ENCODE data around the gene ADAM12. TPM values are rescaled to one million over a fixed set of nuclear protein-coding genes. Genes with fewer than 3 reads are reported as not detected.

The ADAM12 gene
- total RNA-seq, 1 experiment from 2014 or later: 0.24 TPM

DNA sequence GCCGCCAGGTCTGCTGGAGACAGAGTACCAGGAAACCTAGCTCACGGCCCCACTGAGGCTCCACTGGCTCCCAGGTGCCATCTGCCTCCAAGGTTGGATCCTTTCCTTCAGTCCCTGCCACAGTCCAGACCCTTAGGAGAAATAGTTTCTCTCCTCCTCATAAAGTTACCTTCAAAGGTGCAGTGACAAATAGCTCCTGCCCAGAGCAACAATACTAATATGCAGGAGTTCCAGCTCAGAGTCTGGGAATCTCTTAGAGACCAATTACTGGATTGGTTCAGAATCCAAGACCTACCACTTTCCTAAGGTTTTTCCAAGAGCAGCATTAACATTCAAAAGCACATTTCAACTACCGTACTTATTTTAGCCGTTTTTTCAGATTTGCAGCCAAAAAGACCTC is 41.0 kb upstream of the ADAM12 start:
- Mint-ChIP-seq H3K36me3 (ENCODE audit: insufficient read depth in 1 of 3, low read depth in 3 of 3) (peaks cover 0 to 2% (median 1%) of the 10 kb centered on the region in 3 experiments; a peak in 5 of 7 replicates), H3K4me1 (peaks cover 10 to 11% of the 10 kb centered on the region in 2 experiments), H3K27me3 (ENCODE audit: low read depth) (peaks cover 14% of the 10 kb centered on the region), H3K9me3 (peaks cover under 1 to 2% of the 10 kb centered on the region in 2 experiments), H3K4me3 (no peak overlapping the region), H3K27ac (no peak overlapping the region; a peak in 1 of 7 replicates)
- H4K20me1 ChIP-seq (ENCODE audit: control insufficient read depth, insufficient read depth, insufficient read length): no peaks in the 10 kb centered on the region
- H3K9ac ChIP-seq (ENCODE audit: extremely low read depth, insufficient read length, low read length): no peak overlapping the region
- H3K4ac ChIP-seq (ENCODE audit: low read depth, low read length): no peak overlapping the region
- no peak overlapping the region for H4K8ac ChIP-seq (replicated peaks; ENCODE audit: insufficient read length, low read depth, low read length)
- WGBS (ENCODE audit: extremely low coverage, insufficient read length, low lambda C conversion rate): no CpG with 5 or more reads among the region's 4 CpGs
- H3K23me2 ChIP-seq (ENCODE audit: insufficient read length, low read depth, low read length, poor library complexity, severe bottlenecking): no peaks in the 10 kb centered on the region
- H2AK5ac ChIP-seq (ENCODE audit: insufficient read length, low read length): no peak overlapping the region
- H4K5ac ChIP-seq (ENCODE audit: insufficient read length, low read depth, low read length): no peak overlapping the region
- no peak overlapping the region for H3K56ac ChIP-seq (ENCODE audit: insufficient read length, low read depth, low read length)
- no peak overlapping the region for H2BK15ac ChIP-seq (ENCODE audit: low read depth, low read length)
- no peaks in the 10 kb centered on the region for H3K79me2 ChIP-seq (ENCODE audit: insufficient read depth, low read length)
- TF ChIP-seq, protein P1, sequence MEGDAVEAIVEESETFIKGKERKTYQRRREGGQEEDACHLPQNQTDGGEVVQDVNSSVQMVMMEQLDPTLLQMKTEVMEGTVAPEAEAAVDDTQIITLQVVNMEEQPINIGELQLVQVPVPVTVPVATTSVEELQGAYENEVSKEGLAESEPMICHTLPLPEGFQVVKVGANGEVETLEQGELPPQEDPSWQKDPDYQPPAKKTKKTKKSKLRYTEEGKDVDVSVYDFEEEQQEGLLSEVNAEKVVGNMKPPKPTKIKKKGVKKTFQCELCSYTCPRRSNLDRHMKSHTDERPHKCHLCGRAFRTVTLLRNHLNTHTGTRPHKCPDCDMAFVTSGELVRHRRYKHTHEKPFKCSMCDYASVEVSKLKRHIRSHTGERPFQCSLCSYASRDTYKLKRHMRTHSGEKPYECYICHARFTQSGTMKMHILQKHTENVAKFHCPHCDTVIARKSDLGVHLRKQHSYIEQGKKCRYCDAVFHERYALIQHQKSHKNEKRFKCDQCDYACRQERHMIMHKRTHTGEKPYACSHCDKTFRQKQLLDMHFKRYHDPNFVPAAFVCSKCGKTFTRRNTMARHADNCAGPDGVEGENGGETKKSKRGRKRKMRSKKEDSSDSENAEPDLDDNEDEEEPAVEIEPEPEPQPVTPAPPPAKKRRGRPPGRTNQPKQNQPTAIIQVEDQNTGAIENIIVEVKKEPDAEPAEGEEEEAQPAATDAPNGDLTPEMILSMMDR (conservative IDR thresholded peaks at IDR 0.05): no peak
- H3K4me1 ChIP-seq (ENCODE audit: insufficient read depth, low read length): no peaks in the 10 kb centered on the region
- no peak overlapping the region for H2BK12ac ChIP-seq (ENCODE audit: insufficient read length, low read depth, low read length)
- DNase-seq: no peak
- H3K4me2 ChIP-seq (ENCODE audit: insufficient read depth, insufficient read length, low read length): no peak overlapping the region
- H3K18ac ChIP-seq (ENCODE audit: insufficient read length, low read depth, low read length): no peak overlapping the region
- no peaks in the 10 kb centered on the region for H3K27me3 ChIP-seq (ENCODE audit: insufficient read depth, low read length)
- H3T11ph ChIP-seq (ENCODE audit: low read length): no peak overlapping the region
- H3K27ac ChIP-seq (ENCODE audit: insufficient read length, low read depth, low read length): no peak overlapping the region
- no peak overlapping the region for H2BK120ac ChIP-seq (ENCODE audit: low read depth, low read length, poor library complexity, severe bottlenecking)
- no peak overlapping the region for H3K23ac ChIP-seq (ENCODE audit: insufficient read length, low read depth, low read length)
- no peak overlapping the region for H3K14ac ChIP-seq (ENCODE audit: insufficient read depth, low read length)
- H3K9me3 ChIP-seq (ENCODE audit: control insufficient read depth, low read depth, low read length): no peaks in the 10 kb centered on the region
- H4K91ac ChIP-seq (ENCODE audit: insufficient read length, low read depth, low read length): no peak overlapping the region
- H3K79me1 ChIP-seq (ENCODE audit: insufficient read depth, low read depth, low read length, poor library complexity, severe bottlenecking): no peaks in the 10 kb centered on the region
- H2AFZ ChIP-seq (ENCODE audit: low read length): no peak overlapping the region
- H2BK20ac ChIP-seq (ENCODE audit: low read depth, low read length, poor library complexity, severe bottlenecking): no peak overlapping the region
- no peak overlapping the region for H2BK5ac ChIP-seq (ENCODE audit: insufficient read length, low read length)

Data from H9 (cell line).